ENCODE data around the gene PREX1. TPM values are rescaled to one million over a fixed set of nuclear protein-coding genes. Genes with fewer than 3 reads are reported as not detected.

Gene PREX1
- polyA plus RNA-seq, 1 of the 3 experiments (the other 2 are of a cell fraction): 5.3 TPM

GRCh38 chr20:48815537-48815936 lies 12.3 kb downstream of the PREX1 start:
- DNase-seq: no peak
- Histone ChIP-seq H3K9me2 (no peaks in the 10 kb centered on the region), H3K79me2 (ENCODE audit: insufficient read depth) (no peaks in the 10 kb centered on the region), H3K9ac (no peak overlapping the region), H2AFZ (ENCODE audit: low read depth) (no peak overlapping the region), H4K20me1 (ENCODE audit: insufficient read depth) (no peaks in the 10 kb centered on the region), H3F3A (replicated peaks; ENCODE audit: insufficient read depth) (no peaks in the 10 kb centered on the region), H3K36me3 (replicated peaks in 1 of 2; ENCODE audit: control insufficient read depth in 1 of 2, insufficient read depth in 2 of 2, low read length in 1 of 2) (no peaks in the 10 kb centered on the region), H3K4me1 (ENCODE audit: control insufficient read depth in 1 of 2, insufficient read depth in 2 of 2, low read depth in 1 of 2, low read length in 1 of 2) (no peaks in the 10 kb centered on the region), H3K27me3 (ENCODE audit: insufficient read depth) (no peaks in the 10 kb centered on the region), H3K27ac (ENCODE audit: low read depth in 2 of 2, low read length in 1 of 2) (no peak overlapping the region), H3K4me2 (no peak overlapping the region), H3K9me3 (no peaks in the 10 kb centered on the region), H3K4me3 (ENCODE audit: low read depth in 2 of 2, low read length in 1 of 2) (no peak overlapping the region)
- ChIA-PET CTCF (no interaction called here), POLR2A (no interaction called here)
- WGBS (ENCODE audit: low lambda C conversion rate): 85% methylated on average over 7 of the region's 12 CpGs
- TF ChIP-seq RCOR1 (IDR thresholded peaks at IDR 0.05; ENCODE audit: low read length): no peak
- TF ChIP-seq FOXM1 (IDR thresholded peaks at IDR 0.05; ENCODE audit: low read depth): no peak
- TF ChIP-seq ZBTB33 (IDR thresholded peaks at IDR 0.05; ENCODE audit: borderline replicate concordance, low read depth): no peak
- TF ChIP-seq GATA2 (CRISPR knock-in tag; IDR thresholded peaks at IDR 0.05): no peak
- TF ChIP-seq NFIC (IDR thresholded peaks at IDR 0.05; ENCODE audit: borderline replicate concordance): no peak
- no peak for TF ChIP-seq EZH2phosphoT487 (IDR thresholded peaks at IDR 0.05; ENCODE audit: borderline replicate concordance, low read depth)
- no peak for TF ChIP-seq ELF1 (IDR thresholded peaks at IDR 0.05)
- TF ChIP-seq USF1 (IDR thresholded peaks at IDR 0.05; ENCODE audit: borderline replicate concordance, low read depth): no peak
- TF ChIP-seq POLR2AphosphoS5 (IDR thresholded peaks at IDR 0.05; ENCODE audit: low read depth, low read length): no peak
- TF ChIP-seq MAX (IDR thresholded peaks at IDR 0.05; ENCODE audit: low read depth): no peak
- no peak for TF ChIP-seq CTCF (IDR thresholded peaks at IDR 0.05)
- TF ChIP-seq TCF12 (IDR thresholded peaks at IDR 0.05): no peak
- TF ChIP-seq TAF1 (IDR thresholded peaks at IDR 0.05; ENCODE audit: borderline replicate concordance, low read depth, low read length): no peak
- no peak for TF ChIP-seq NRF1 (IDR thresholded peaks at IDR 0.05; ENCODE audit: low read depth, low read length)
- no peak for TF ChIP-seq IRF3 (IDR thresholded peaks at IDR 0.05; ENCODE audit: low read depth, low read length)
- no peak for TF ChIP-seq USF2 (IDR thresholded peaks at IDR 0.05; ENCODE audit: borderline replicate concordance, low read depth, low read length)
